Epithelial cell of proximal tubule (primary cell): ENCODE data around the gene QSOX2. TPM values are rescaled to one million over a fixed set of nuclear protein-coding genes. Genes with fewer than 3 reads are reported as not detected.

ENCODE experiments used
- DNase-seq: peaks from one replicate; pipeline ENCODE4 v3.0.0-alpha.2; 2011; ENCODE audit warnings: low read depth
- H3K4me3 ChIP-seq: 2 replicates; pipeline ENCODE4 v1.5.1; 2011; ENCODE audit warnings: low read depth, mild to moderate bottlenecking, low read length
- CTCF ChIP-seq: conservative IDR thresholded peaks from 2 replicates; pipeline ENCODE4 v1.5.1; 2012; ENCODE audit warnings: low read depth, mild to moderate bottlenecking, low read length
- total RNA-seq: library from RNA; depleted of rRNA; stranded (reverse); fragments of >200 nt; gene quantifications from 2 replicates; pipeline ENCODE4 v1.2.3, GENCODE V29; 2015

Gene QSOX2
- 17.8 and 19.2 TPM in 2 replicates for total RNA-seq

- H3K4me3 ChIP-seq: peak within 1 kb of the TSS; percentile 88
- TF ChIP-seq CTCF: no peak
- DNase-seq: no peak
These were observed at the start of gene QSOX2 for GRCh38 chr9:136245219-136246150. Gene QSOX2, minus strand, starts transcription at chr9:136245812. Its CDS starts 9 bp downstream, at chr9:136245803.

DNA sequence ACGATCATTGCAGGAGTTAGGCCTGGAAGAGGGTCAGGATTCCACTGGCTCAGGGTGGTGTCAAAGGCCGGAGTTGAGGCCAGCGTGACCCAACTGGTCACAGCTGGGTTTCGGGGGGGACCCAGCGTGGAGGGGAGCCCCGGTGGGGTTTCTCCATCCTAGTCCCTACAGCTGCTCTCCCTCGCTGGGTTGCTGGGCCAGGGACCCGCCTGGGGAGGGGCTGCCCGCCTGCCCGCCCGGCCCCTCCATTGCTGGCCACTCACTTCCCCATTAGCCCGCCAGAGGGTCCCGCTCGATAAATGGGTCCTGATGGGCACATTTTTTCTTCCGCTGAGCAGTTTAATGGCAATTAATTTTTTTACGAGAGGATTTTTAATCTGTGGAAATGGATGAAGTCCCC lies 49.4 kb upstream of the QSOX2 start:
- no peak for TF ChIP-seq CTCF
- no peak overlapping the region for H3K4me3 ChIP-seq
- DNase-seq: no peak

DNA sequence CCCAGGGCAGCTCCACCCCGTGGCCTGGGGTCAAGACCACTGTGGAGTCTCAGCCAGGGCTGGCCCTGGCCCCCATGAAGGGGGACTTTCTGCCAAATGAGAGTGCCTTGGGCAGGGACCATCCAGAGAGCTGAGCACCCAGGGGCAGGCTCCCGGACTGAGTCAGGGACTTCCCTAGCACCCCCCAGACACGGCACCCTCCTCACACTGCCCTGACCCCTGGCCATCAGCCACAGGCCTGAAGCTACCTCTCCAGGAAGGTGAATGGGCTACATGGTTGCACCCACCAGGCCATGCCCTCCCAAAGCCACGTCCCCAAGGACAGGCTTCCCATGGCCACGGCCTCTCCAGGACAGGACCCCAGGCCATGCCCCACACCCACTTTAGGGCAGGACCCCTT lies 48.8 kb upstream of the QSOX2 start:
- no peak for DNase-seq
- no peak for TF ChIP-seq CTCF
- no peak overlapping the region for H3K4me3 ChIP-seq

DNA sequence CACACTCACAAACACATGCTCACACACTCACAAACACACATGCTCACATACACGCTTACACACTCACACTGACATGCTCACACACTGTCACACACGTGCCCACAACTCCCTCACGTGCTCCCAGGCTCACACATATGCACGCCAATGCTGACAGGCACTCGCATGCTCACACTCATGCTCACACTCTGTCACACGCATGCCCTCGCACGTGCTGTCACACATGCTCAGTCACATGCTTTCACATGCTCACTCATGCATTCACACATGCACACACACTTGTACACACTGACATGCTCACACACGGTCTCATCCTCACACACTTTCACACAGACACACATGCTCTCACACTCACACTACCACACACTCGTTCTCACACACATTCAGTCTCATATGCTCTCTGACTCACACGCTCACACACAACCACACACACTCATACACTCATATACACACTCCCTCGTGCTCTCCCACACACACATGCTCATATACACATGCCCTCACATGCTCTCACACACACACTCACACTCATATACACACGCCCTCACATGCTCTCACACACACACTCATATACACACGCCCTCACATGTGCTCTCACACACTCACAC lies 48.0 kb upstream of the QSOX2 start:
- no peak overlapping the region for H3K4me3 ChIP-seq
- TF ChIP-seq CTCF: no peak
- no peak for DNase-seq

GRCh38 chr9:136292591-136293448 lies 47.2 kb upstream of the QSOX2 start:
- H3K4me3 ChIP-seq: no peak overlapping the region
- no peak for TF ChIP-seq CTCF
- DNase-seq: no peak

- no peak overlapping the region for H3K4me3 ChIP-seq
- TF ChIP-seq CTCF: no peak
- no peak for DNase-seq
These were observed 46.5 kb upstream of the QSOX2 start for GRCh38 chr9:136292026-136292538.
